Measurements from ENCODE around the gene ALPI. TPM values are rescaled to one million over a fixed set of nuclear protein-coding genes. Genes with fewer than 3 reads are reported as not detected.

The ALPI gene
- total and polyA plus RNA-seq, 5 experiments from 2014 or later, result not detected

GRCh38 chr2:232463701-232464543 lies 8.0 kb downstream of the ALPI start:
- Mint-ChIP-seq H3K9me3 (peaks cover 0 to 8% (median 0%) of the 10 kb centered on the region in 9 donors), H3K4me1 (no peaks in the 10 kb centered on the region), H3K36me3 (no peaks in the 10 kb centered on the region), H3K27ac (no peak overlapping the region), H3K27me3 (peaks cover 1 to 23% (median 7%) of the 10 kb centered on the region in 5 donors), H3K4me3 (no peak overlapping the region)
- ATAC-seq, result no peak
- POLR2A ChIA-PET, result no interaction called here
- peak in 1 of 10 donors; percentile 27 for DNase-seq

DNA sequence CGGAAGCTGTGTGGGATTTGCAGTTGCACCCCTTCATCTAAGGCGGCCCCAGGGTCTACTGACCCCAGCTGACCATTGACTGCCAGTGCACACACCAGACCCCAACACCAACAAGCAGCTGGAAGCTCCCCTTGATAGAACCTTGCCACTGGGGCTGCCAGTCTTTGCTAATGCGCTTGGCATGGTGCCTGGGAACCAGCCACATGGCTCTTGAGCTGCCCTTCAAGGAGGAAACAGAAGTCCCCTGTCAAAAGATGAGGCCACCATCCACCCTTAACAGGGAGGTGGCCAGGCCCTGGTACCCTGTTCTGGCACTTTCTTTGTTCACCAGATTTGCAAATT lies 8.6 kb downstream of the ALPI start:
- Mint-ChIP-seq H3K27ac (no peak overlapping the region), H3K27me3 (peaks cover 3 to 19% (median 6%) of the 10 kb centered on the region in 5 donors), H3K4me1 (no peaks in the 10 kb centered on the region), H3K4me3 (no peak overlapping the region), H3K9me3 (peaks cover 0 to 8% (median 0%) of the 10 kb centered on the region in 9 donors), H3K36me3 (no peaks in the 10 kb centered on the region)
- DNase-seq (no peak), ATAC-seq (no peak)
- POLR2A ChIA-PET, result no interaction called here

DNA sequence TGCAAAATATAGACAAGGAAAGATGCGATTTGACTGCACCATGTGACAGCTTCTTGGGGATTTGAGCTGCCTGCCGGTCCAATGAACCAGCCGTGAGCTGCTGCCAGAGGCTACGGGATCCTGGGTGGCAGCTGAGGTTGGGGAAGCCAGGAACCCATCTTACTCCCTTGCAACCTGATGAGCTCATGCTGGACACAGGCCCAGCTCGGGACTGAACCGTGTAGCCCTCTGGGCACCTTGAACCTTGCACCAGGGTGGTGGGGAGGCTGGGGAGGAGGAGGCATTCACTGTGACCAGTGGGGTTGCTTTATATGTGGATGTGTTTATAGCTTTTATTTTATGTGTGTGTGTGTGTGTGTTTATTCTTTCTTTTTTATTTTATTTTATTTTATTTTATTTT lies 9.1 kb downstream of the ALPI start:
- POLR2A ChIA-PET, result no interaction called here
- Mint-ChIP-seq H3K9me3 (peaks cover 0 to 8% (median 0%) of the 10 kb centered on the region in 9 donors), H3K36me3 (no peaks in the 10 kb centered on the region), H3K4me1 (no peaks in the 10 kb centered on the region), H3K4me3 (no peak overlapping the region), H3K27me3 (peaks cover 3 to 16% (median 6%) of the 10 kb centered on the region in 5 donors), H3K27ac (no peak overlapping the region)
- DNase-seq (peak in 1 of 10 donors; percentile 35), ATAC-seq (no peak)

DNA sequence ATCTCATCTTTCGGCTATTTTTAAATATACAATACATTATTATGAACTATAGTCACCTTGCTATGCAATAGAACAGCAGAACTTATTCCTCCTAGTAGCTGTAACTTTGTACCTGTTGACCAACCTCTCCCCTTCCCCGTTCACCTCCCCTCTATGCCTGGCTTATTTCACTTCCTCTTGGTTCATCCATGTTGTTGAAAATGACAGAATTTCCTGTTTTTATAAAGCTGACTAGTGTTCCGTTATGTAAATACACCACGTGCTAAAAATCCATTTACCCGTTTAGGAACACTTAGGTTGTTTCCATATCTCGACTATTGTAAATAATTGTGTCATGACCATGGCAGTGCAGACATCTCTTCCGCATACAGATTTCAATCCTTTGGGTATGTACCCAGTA lies 10.3 kb downstream of the ALPI start:
- Mint-ChIP-seq H3K27ac (no peak overlapping the region), H3K36me3 (no peaks in the 10 kb centered on the region), H3K4me1 (no peaks in the 10 kb centered on the region), H3K27me3 (peaks cover 3 to 18% (median 9%) of the 10 kb centered on the region in 5 donors), H3K9me3 (peaks cover 0 to 12% (median 0%) of the 10 kb centered on the region in 9 donors), H3K4me3 (no peak overlapping the region)
- POLR2A ChIA-PET, result no interaction called here
- DNase-seq (no peak), ATAC-seq (no peak)

GRCh38 chr2:232473467-232473890 lies 17.5 kb downstream of the ALPI start:
- POLR2A ChIA-PET, result no interaction called here
- peaks cover 16 to 38% (median 31%) of the 10 kb centered on the region in 5 donors for H3K27me3 Mint-ChIP-seq
- peaks cover 2 to 17% (median 3%) of the 10 kb centered on the region in 3 donors for H3K36me3 Mint-ChIP-seq
- no peak for ATAC-seq
- DNase-seq, result peak in 1 of 10 donors; percentile 60
- H3K4me3 Mint-ChIP-seq, result no peak overlapping the region
- H3K4me1 Mint-ChIP-seq, result no peaks in the 10 kb centered on the region
- H3K27ac Mint-ChIP-seq, result no peak overlapping the region
- H3K9me3 Mint-ChIP-seq, result peaks cover 7 to 23% (median 12%) of the 10 kb centered on the region in 9 donors

GRCh38 chr2:232476045-232476444 lies 20.1 kb downstream of the ALPI start:
- ATAC-seq (no peak), DNase-seq (peak in 1 of 10 donors; percentile 21)
- POLR2A ChIA-PET, result no interaction called here
- H3K36me3 Mint-ChIP-seq, result peaks cover 2 to 17% (median 3%) of the 10 kb centered on the region in 3 donors
- H3K27me3 Mint-ChIP-seq, result peaks cover 6 to 40% (median 26%) of the 10 kb centered on the region in 5 donors
- H3K4me3 Mint-ChIP-seq, result no peak overlapping the region
- peaks cover 7 to 22% (median 12%) of the 10 kb centered on the region in 9 donors for H3K9me3 Mint-ChIP-seq
- H3K4me1 Mint-ChIP-seq, result no peaks in the 10 kb centered on the region
- no peak overlapping the region for H3K27ac Mint-ChIP-seq

DNA sequence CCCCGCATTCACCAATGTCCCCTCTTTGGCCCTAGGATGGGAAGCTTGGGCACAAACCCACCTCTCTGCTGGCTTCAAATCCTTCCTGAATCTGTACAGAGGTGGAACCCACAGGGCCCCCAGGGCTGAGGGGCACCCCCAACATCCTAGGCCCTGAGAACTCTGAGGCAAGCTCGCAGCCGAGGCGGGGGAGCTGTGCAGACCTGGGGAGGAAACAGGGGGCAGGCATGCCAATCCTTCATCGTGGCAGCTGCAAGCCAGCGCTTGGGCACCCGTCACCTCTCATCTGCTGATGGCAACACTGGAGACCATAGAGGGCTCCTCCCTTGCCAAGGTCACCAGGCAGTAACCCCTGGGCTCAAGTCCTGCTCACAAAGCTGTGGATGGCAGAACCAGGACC lies 20.8 kb downstream of the ALPI start:
- no peak for ATAC-seq

GRCh38 chr2:232477751-232478510 lies 22.0 kb downstream of the ALPI start:
- no peak overlapping the region for H3K27ac Mint-ChIP-seq
- H3K9me3 Mint-ChIP-seq, result peaks cover 0 to 4% (median 2%) of the 10 kb centered on the region in 9 donors
- H3K27me3 Mint-ChIP-seq, result peaks cover 1 to 30% (median 15%) of the 10 kb centered on the region in 5 donors
- DNase-seq (peak in 1 of 10 donors; percentile 61), ATAC-seq (no peak)
- peaks cover 0 to 2% (median 1%) of the 10 kb centered on the region in 3 donors for H3K36me3 Mint-ChIP-seq
- POLR2A ChIA-PET, result no interaction called here
- no peaks in the 10 kb centered on the region for H3K4me1 Mint-ChIP-seq
- no peak overlapping the region for H3K4me3 Mint-ChIP-seq

More for the DNA sequence above, 20.8 kb downstream of the ALPI start:
- peak in 1 of 10 donors; percentile 43 for DNase-seq
- no peak overlapping the region for H3K4me3 Mint-ChIP-seq
- H3K36me3 Mint-ChIP-seq, result peaks cover 2 to 13% (median 3%) of the 10 kb centered on the region in 3 donors
- H3K9me3 Mint-ChIP-seq, result peaks cover 7 to 16% (median 12%) of the 10 kb centered on the region in 9 donors
- no peak overlapping the region for H3K27ac Mint-ChIP-seq
- H3K27me3 Mint-ChIP-seq, result peaks cover 2 to 35% (median 21%) of the 10 kb centered on the region in 5 donors
- POLR2A ChIA-PET, result no interaction called here
- H3K4me1 Mint-ChIP-seq, result no peaks in the 10 kb centered on the region

DNA sequence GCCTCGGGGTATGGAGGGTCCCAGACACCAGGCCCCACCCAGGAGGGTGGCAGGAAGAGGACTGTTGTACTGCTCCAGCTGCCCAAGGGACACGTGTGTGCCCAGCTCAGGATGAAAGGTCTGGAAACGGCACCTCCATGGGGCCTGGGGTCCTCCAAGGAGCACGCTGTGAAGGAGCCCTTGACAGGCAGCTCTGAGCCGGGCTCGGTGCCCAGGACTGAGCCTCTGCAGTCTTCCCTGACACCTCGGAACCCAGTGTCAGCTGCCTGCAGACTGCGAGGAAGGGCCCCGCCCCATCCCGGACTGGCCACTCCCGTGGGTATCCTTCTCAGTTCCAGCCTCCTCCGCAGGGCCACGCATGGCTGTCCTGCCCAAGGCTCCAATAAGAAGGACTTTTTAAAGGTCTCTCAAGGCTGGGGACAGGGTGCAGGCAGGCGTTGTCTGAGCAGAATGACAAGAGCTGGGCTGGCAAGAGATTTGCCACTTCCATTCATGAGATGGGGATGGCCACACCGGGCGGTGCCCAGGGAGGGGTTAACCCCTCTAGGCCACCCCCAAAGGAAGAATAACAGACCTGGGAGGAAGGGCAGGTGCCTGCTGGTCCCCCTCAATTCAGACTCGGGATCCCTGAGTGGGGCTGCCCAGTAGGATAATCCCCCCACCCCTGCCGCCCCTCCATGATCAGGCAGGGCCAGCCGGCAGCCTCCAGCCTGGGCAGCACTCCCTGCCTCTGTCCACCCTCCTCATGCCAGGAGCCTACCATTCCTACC lies 22.8 kb downstream of the ALPI start:
- no peak overlapping the region for H3K4me3 Mint-ChIP-seq
- POLR2A ChIA-PET, result no interaction called here
- DNase-seq, result peak in 1 of 10 donors; percentile 60

DNA sequence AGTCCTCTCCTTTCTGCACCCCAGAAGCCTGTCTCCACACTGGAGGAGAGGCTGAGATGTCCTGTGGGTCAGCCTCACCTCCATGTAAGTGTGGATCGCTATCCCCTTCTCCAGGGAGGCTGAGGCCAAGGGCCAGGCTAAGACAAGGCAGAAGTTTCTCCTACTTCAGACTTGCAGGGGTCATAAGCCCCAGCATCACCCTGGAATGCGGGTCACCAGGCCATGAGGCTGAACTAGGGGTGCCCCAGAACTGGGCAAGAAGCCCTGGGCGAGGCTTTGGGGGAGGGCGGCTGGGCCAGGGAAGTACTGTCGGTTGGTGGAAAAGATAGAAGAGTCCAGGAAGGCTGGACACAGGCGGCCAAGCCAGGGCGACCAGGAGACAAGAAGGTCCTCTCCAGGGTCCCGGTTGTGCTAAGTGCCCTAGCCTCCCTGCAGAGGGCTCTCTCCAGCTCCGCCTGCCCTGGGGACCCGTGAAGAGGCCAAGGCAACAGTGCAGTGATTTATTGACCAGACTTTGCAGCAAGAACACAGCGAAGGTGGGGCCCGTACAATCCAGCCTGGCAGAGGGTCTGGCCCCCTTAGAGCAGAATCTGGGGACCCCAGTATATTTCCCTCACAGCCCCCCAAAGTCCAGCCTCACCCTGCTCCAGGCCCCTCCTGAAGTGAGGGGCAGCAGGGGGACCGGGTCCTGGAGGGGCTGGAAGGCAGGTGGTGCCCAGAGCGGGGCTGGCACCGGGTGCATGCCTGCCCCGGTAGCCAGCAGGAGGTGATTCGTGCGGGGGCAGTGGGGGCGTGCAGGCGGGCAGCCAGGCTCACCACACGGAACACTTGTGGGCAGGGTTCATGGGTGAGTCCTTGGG lies 23.6 kb downstream of the ALPI start:
- ATAC-seq (no peak), DNase-seq (peak in 1 of 10 donors; percentile 44)
- Mint-ChIP-seq H3K4me1 (no peaks in the 10 kb centered on the region), H3K27ac (no peak overlapping the region), H3K27me3 (peaks cover 1 to 42% (median 22%) of the 10 kb centered on the region in 5 donors), H3K9me3 (peaks cover 0 to under 1% (median 0%) of the 10 kb centered on the region in 9 donors), H3K36me3 (no peaks in the 10 kb centered on the region), H3K4me3 (no peak overlapping the region)
- POLR2A ChIA-PET, result no interaction called here

More for the DNA sequence above, 22.8 kb downstream of the ALPI start:
- Mint-ChIP-seq H3K27me3 (peaks cover 1 to 36% (median 17%) of the 10 kb centered on the region in 5 donors), H3K27ac (no peak overlapping the region), H3K9me3 (peaks cover 0 to 2% (median 0%) of the 10 kb centered on the region in 9 donors), H3K4me1 (no peaks in the 10 kb centered on the region), H3K36me3 (no peaks in the 10 kb centered on the region)
- no peak for ATAC-seq

- POLR2A ChIA-PET, result no interaction called here
- Mint-ChIP-seq H3K27ac (no peak overlapping the region), H3K4me1 (peaks cover 5 to 8% (median 6%) of the 10 kb centered on the region in 4 donors), H3K9me3 (no peaks in the 10 kb centered on the region), H3K4me3 (no peak overlapping the region), H3K27me3 (peaks cover 5 to 46% (median 25%) of the 10 kb centered on the region in 5 donors), H3K36me3 (no peaks in the 10 kb centered on the region)
- no peak for ATAC-seq
- peak in 1 of 10 donors; percentile 58 for DNase-seq
These were observed 24.5 kb downstream of the ALPI start for GRCh38 chr2:232480201-232481190.

Measured in naive thymus-derived CD8-positive, alpha-beta T cell (primary cell).